Inferior parietal cortex (tissue), 1 donor: ENCODE measurements around the gene BRINP1.

ENCODE experiments used
- DNase-seq: peaks from one replicate; pipeline ENCODE4 v3.0.0-alpha.2; 2016; ENCODE audit errors: extremely low spot score

BRINP1 gene

GRCh38 chr9:119282476-119283077 lies 86.7 kb downstream of the BRINP1 start:
- DNase-seq = no peak

GRCh38 chr9:119280740-119281485 lies 88.3 kb downstream of the BRINP1 start:
- no peak for DNase-seq

GRCh38 chr9:119278171-119278570 lies 91.1 kb downstream of the BRINP1 start:
- no peak for DNase-seq

GRCh38 chr9:119273984-119274665 lies 95.1 kb downstream of the BRINP1 start:
- DNase-seq = no peak

- DNase-seq = no peak
These were observed 95.8 kb downstream of the BRINP1 start for GRCh38 chr9:119273325-119273904.

- no peak for DNase-seq
These were observed 96.6 kb downstream of the BRINP1 start for GRCh38 chr9:119272500-119273211.

GRCh38 chr9:119268985-119269384 lies 100.2 kb downstream of the BRINP1 start:
- DNase-seq = no peak

GRCh38 chr9:119264165-119264564 lies 105.1 kb downstream of the BRINP1 start:
- DNase-seq = no peak

GRCh38 chr9:119257592-119257991 lies 111.6 kb downstream of the BRINP1 start:
- no peak for DNase-seq

GRCh38 chr9:119255116-119255515 lies 114.1 kb downstream of the BRINP1 start:
- DNase-seq = no peak

GRCh38 chr9:119252671-119253299 lies 116.5 kb downstream of the BRINP1 start:
- DNase-seq = no peak

GRCh38 chr9:119251936-119252335 lies 117.3 kb downstream of the BRINP1 start:
- DNase-seq = no peak

- no peak for DNase-seq
These were observed 118.5 kb downstream of the BRINP1 start for GRCh38 chr9:119250730-119251129.

- DNase-seq = no peak
These were observed 128.7 kb downstream of the BRINP1 start for GRCh38 chr9:119240546-119240945.

- no peak for DNase-seq
These were observed 134.6 kb downstream of the BRINP1 start for GRCh38 chr9:119234636-119235035.

- no peak for DNase-seq
These were observed 141.8 kb downstream of the BRINP1 start for GRCh38 chr9:119227422-119227821.

GRCh38 chr9:119224431-119224830 lies 144.8 kb downstream of the BRINP1 start:
- DNase-seq = no peak

- no peak for DNase-seq
These were observed 148.0 kb downstream of the BRINP1 start for GRCh38 chr9:119221276-119221675.

GRCh38 chr9:119218293-119218692 lies 150.9 kb downstream of the BRINP1 start:
- DNase-seq = no peak

GRCh38 chr9:119216651-119217331 lies 152.4 kb downstream of the BRINP1 start:
- DNase-seq = peak; percentile 47

GRCh38 chr9:119215651-119216050 lies 153.6 kb downstream of the BRINP1 start:
- DNase-seq = no peak
